ENCODE results near the gene SACM1L.
A peak's percentile ranks its signal among the peaks of the same experiment; 100 is the strongest.

GRCh38 chr3:45647148-45647619, 42.0 kb upstream of the SACM1L start:
- TF ChIP-seq POLR2AphosphoS5 (IDR thresholded peaks at IDR 0.05; ENCODE audit: low read depth, low read length) (no peak), POLR2A (IDR thresholded peaks at IDR 0.05; ENCODE audit: low read depth, low read length) (no peak), TAF1 (IDR thresholded peaks at IDR 0.05; ENCODE audit: low read depth, low read length) (no peak), POU2F2 (IDR thresholded peaks at IDR 0.05; ENCODE audit: low read depth, low read length) (no peak), SPI1 (IDR thresholded peaks at IDR 0.05; ENCODE audit: low read depth, low read length) (0 out of 2 replicates have a peak, but pooled peaks have one; percentile 28), PAX5 (IDR thresholded peaks at IDR 0.05; ENCODE audit: insufficient read depth, low read length, severe bottlenecking) (no peak)

All from GM12891 (cell line).